Endometrium (tissue), 2 donors: ENCODE measurements around the gene MSRB2.

ENCODE experiments used
- FAIRE-seq: peaks from 2 replicates; lab custom pipeline; 2012; peaks lifted over from hg19 to GRCh38; lab: Jason Lieb, UNC
- donor health status: control.
- donor health status: control.

The MSRB2 gene

DNA sequence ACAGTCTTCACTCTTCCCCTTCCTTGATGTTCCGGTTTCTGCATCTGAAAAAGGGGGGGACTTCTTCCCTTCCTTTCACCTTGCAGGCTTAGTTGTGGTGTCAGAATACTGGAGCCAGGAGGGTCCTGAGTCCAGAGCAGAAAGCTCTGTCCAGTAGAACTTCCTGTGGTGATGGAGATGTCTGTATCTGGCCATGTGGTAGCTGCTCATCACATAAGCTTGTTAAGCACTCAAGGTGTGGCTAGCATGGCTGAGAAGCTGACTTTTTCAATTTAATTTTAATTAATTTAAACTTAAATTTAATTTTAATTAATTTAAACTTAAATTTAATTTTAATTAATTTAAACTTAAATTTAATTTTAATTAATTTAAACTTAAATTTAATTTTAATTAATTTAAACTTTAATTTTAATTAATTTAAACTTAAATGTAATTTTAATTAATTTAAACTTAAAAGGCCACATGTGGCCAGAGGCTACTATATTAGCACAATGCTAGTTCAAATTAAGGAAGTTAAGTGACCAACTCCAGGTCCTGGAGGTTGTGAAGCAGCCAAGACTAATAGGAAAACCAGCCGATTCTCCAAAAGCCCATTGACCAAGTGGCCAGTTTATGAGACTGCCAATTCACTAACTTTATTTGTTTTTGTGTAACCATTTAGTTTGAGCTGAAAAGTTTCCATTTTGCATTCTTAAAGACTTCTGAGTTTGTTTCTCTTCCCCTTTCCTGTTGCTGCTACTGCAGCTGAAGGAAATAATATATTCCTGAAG lies 16.3 kb downstream of the MSRB2 start:
- peak; percentile 88 for FAIRE-seq

GRCh38 chr10:23114228-23114850 lies 19.0 kb downstream of the MSRB2 start:
- FAIRE-seq: no peak

- no peak for FAIRE-seq
Observed at GRCh38 chr10:23116486-23117205, 21.3 kb downstream of the MSRB2 start.

- no peak for FAIRE-seq
Observed at GRCh38 chr10:23120001-23120934, 24.9 kb downstream of the MSRB2 start.

- FAIRE-seq: no peak
Observed at GRCh38 chr10:23121135-23121534, 25.8 kb downstream of the MSRB2 start.

DNA sequence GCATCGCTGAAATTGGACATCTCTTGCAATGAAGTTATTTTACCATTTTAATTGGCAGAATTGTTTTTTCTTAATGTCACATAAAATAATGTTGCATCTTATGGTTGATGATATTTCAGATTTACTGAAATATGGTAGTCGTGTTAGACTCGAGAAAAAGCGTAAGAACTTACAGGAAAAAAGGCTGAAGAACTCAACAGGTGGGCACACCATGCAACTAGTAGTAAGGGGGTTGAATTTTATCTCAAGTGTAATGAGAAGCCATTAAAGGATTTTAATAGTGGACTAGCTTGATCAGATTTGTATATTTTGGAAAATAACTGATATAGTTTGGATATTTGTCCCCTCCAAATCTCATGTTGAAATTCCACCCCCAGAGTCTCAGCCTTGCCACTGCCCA lies 41.1 kb downstream of the MSRB2 start:
- FAIRE-seq: no peak

DNA sequence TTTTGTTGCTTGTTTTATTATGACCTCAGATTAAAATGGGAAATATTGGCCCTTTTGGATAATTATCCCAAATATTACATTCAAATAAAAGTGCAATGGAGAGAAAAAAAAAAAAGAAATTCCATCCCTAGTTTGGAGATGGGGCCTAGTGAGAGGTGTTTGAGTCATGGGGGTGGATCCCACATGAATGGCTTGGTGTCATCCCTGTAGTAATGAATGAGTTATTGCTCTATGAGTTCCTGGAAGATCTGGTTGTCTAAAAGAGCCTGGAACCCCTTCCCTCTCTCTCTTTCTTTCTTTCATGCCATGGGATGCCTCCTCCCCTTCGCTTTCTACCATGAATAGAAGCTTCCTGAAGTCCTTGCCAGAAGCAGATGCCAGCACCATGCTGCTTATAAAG lies 44.3 kb downstream of the MSRB2 start:
- no peak for FAIRE-seq

DNA sequence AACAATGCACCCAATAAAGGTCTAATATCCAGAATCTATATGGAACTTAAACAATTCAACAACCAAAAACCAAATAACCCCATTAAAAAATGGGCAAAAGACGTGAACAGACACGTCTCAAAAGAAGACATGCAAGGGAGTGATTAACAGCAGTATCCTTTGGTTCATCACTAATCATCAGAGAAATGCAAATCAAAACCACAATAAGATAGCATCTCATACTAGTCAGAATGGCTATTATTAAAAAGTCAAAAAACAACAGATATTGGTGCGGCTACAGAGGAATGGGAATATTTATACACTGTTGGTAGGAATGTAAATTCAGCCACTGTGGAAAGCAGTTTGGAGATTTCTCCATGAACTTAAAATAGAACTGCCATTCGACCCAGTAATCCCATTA lies 46.6 kb downstream of the MSRB2 start:
- FAIRE-seq: no peak

DNA sequence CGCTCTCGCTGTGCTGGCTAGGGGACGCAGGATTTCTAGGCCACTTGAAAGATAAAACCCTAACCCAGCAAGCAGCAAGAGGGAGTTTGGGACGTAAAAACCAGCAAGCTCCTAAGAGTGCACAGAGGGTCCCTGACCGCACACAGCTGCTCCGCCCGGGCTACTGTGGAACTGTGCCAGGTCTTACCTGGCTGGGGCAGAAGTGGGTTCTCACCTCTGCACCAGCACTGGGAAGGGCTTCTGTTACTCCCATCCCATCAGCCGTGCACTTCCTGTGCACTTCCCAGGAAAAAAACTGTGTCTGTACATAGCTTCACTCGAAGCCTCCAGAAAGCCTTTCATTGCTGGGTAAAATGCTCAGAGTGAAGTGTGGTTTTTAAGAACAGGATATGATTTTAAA lies 50.9 kb downstream of the MSRB2 start:
- FAIRE-seq: no peak

- FAIRE-seq: no peak
Observed at GRCh38 chr10:23147035-23147434, 51.7 kb downstream of the MSRB2 start.

GRCh38 chr10:23148214-23148613 lies 52.8 kb downstream of the MSRB2 start:
- FAIRE-seq: no peak

- no peak for FAIRE-seq
Observed at GRCh38 chr10:23150091-23150490, 54.7 kb downstream of the MSRB2 start.

GRCh38 chr10:23150610-23151009 lies 55.2 kb downstream of the MSRB2 start:
- no peak for FAIRE-seq

DNA sequence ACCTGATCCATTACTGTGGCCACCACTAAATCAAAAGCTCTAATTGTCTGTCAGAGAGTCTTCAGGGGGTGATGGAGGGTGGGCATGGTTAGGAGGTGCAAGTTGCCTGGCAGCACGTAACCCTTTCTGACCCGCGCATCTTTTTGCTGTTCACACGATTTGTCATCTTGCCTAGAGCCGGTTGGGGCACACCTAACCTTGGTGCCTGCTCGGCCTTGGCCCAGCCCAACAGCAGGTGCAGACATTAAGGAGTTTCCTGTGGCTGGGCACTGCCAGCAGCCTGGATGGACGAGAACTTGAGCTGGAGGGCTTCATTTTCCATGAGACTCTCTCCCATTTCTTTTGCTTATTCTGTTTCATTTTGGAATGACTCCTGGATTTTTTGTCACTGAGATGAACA lies 55.7 kb downstream of the MSRB2 start:
- FAIRE-seq: no peak

- no peak for FAIRE-seq
Observed at GRCh38 chr10:23155169-23155568, 59.8 kb downstream of the MSRB2 start.

DNA sequence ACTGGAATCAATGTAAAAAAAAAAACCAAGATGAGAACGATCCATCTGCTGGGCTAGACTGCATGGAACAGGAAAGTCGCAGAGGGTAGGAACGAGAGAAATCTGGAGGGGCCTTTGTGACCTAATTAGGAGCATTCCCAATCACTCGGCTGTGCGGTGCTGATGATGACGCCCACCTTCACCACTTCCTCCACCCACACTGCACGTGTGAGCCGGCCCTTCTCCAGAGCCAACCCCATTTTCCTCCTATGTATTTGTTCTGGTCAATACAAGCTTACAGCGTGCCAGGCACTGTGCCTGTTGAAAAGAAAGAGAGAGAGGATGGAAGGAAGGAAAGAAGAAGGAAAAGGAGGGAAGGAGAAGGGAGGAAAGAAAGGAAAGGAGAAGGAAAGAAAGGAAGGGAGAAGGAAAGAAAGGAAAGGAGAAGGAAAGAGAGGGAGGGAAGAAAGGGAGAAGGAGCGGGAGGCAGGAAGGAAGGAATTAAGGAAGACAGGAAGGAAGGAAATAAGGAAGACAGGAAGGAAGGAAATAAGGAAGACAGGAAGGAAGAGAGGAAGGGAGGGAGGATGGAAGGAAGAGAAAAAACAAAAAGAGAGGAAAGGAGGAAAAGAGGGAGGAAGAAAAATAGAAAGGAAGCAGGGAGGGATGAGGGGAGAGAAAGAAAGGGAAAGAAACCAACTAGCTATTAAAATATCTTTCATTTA lies 61.2 kb downstream of the MSRB2 start:
- no peak for FAIRE-seq

DNA sequence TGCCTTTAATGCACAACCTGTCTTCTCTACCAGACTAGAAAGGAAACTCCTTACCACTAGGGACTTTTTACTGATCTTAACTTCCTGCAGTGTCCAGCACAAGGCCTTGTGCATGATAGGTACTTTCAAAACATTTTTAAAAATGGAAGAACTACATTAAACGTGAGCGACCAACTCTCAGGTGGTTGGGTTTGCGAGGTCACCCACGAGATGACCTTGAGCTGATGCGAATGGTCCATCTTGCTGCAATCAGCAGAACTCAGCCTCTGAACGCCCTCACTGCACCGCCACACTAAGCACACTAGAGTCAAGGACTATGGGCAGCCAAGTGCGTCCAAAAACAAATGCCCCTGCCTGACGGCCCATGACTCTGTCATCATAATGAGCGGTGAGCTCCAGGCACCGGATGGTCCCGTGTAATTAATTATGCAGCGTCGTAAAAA lies 61.9 kb downstream of the MSRB2 start:
- no peak for FAIRE-seq

GRCh38 chr10:23157691-23158369 lies 62.5 kb downstream of the MSRB2 start:
- FAIRE-seq: no peak

GRCh38 chr10:23158370-23158769 lies 63.0 kb downstream of the MSRB2 start:
- no peak for FAIRE-seq

DNA sequence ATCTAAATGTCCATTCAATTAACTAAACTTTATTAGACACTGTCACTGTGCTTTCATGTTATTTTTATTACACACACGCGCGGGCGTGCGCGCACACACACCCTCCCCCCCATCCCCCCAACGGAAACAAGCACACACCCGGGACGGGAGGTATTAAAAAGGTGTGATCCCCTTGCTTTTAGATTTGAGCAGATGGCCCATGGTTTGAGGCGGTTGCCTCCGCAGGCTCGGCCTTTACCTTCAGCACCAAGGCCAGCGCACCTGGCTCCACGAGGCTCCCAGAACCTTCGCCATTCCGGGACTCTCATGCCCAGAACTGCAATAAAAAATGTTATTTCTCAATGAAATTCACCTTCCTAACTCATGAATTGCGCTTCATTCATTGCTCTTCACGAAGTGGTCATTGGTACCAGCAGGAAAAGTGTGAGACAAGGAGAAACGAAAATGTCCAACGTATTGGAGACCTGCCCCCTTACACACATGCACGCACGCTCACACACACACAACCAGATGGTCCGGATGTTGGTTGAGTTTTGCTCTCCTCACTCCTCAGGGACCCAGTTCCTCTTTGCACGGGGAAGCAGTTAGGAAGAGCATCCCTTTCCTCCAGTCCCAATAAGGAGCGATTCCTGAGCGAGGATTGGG lies 76.0 kb downstream of the MSRB2 start:
- FAIRE-seq: no peak
